ENCODE measurements around the gene FFAR3. TPM values are rescaled to one million over a fixed set of nuclear protein-coding genes. Genes with fewer than 3 reads are reported as not detected.

Gene FFAR3
- total and polyA plus RNA-seq, 2 of the 13 experiments (the other 11 are each of a cell fraction or from before 2014, with no cell fraction given), result not detected

GRCh38 chr19:35409191-35409590 lies 50.9 kb downstream of the FFAR3 start:
- Histone ChIP-seq H3K27ac (ENCODE audit: extremely low read length, insufficient read depth, low read length) (no peak overlapping the region), H3K27me3 (ENCODE audit: control insufficient read depth in 1 of 2, insufficient read depth in 2 of 2, low read length in 2 of 2) (peaks cover 1 to 23% of the 10 kb centered on the region in 2 experiments; a peak in 3 of 5 replicates), H3K4me3 (replicated peaks in 1 of 3; ENCODE audit: insufficient read depth in 1 of 3, low read depth in 2 of 3, low read length in 3 of 3) (no peak overlapping the region), H3K36me3 (replicated peaks in 1 of 2; ENCODE audit: control insufficient read depth in 1 of 2, insufficient read depth in 2 of 2, low read length in 2 of 2) (no peaks in the 10 kb centered on the region), H3K4me2 (ENCODE audit: low read depth, low read length) (no peak overlapping the region), H3K9me3 (ENCODE audit: low read length) (no peaks in the 10 kb centered on the region), H3K9ac (ENCODE audit: insufficient read depth, low read depth, low read length) (no peak overlapping the region), H3K79me2 (ENCODE audit: insufficient read depth, low read length) (no peaks in the 10 kb centered on the region), H2AFZ (ENCODE audit: low read length) (no peak overlapping the region), H4K20me1 (ENCODE audit: insufficient read depth, low read length) (no peaks in the 10 kb centered on the region), H3K4me1 (ENCODE audit: insufficient read depth, low read length) (peaks cover 15% of the 10 kb centered on the region)
- FAIRE-seq (no peak), DNase-seq (ENCODE audit: low spot score) (no peak), ATAC-seq (no peak)
- ChIA-PET CTCF (ENCODE audit: low intra/inter-chr PET ratio, low total read pairs) (no interaction called here), POLR2A (no interaction called here)
- no TSS peak for BruUV-seq (replicated peaks)
- WGBS (ENCODE audit: low lambda C conversion rate), result 54% methylated on average over 5 of the region's 5 CpGs
- in situ Hi-C loops (cut with HindIII; ENCODE audit: extremely low pct_ligation_motif_present, low pct_unique_long_range_greater_than_20kb), result no loop called here
- TF ChIP-seq NR2F6 (IDR thresholded peaks at IDR 0.05) (no peak), NR2F6 (CRISPR knock-in tag; IDR thresholded peaks at IDR 0.05) (no peak), UBTF (CRISPR knock-in tag; IDR thresholded peaks at IDR 0.05) (no peak), POGZ (CRISPR knock-in tag; IDR thresholded peaks at IDR 0.05) (no peak), ZNF619 (CRISPR knock-in tag; IDR thresholded peaks at IDR 0.05) (no peak), SAFB2 (CRISPR knock-in tag; IDR thresholded peaks at IDR 0.05; ENCODE audit: borderline replicate concordance, low read depth) (no peak), MLXIP (CRISPR knock-in tag; IDR thresholded peaks at IDR 0.05; ENCODE audit: borderline replicate concordance) (no peak)
- intact Hi-C loops (cut with micrococcal nuclease; ENCODE audit: unreplicated experiment), result no loop called here

Small RNA genes lying within 50 kb of the gene (microRNA-seq; reads per million reads assigned to microRNA genes)
- not detected for gene MIR5196

Other genes with a start within 250 kb of the FFAR3 start
- not detected in 2 replicates for gene FXYD3, start 242.6 kb upstream of the FFAR3 start, total RNA-seq (2016; rRNA removed; fragmentation: Illumina TruSeq; extraction: Trizol)
- 4.9 and 5.5 TPM in 2 replicates for gene FXYD3, start 242.6 kb upstream of the FFAR3 start, polyA plus RNA-seq (2011; rRNA removed)
- not detected in 2 replicates for gene LGI4, start 223.4 kb upstream of the FFAR3 start, total RNA-seq (2016; rRNA removed; fragmentation: Illumina TruSeq; extraction: Trizol)
- 2.8 and 4.2 TPM in 2 replicates for gene LGI4, start 223.4 kb upstream of the FFAR3 start, polyA plus RNA-seq (2011; rRNA removed)
- gene FXYD1, start 219.6 kb upstream of the FFAR3 start, total RNA-seq (2016; rRNA removed; fragmentation: Illumina TruSeq; extraction: Trizol), result not detected in 2 replicates
- gene FXYD1, start 219.6 kb upstream of the FFAR3 start, polyA plus RNA-seq (2011; rRNA removed), result 27.0 and 31.2 TPM in 2 replicates
- not detected in 2 replicates for gene FXYD7, start 215.2 kb upstream of the FFAR3 start, total RNA-seq (2016; rRNA removed; fragmentation: Illumina TruSeq; extraction: Trizol)
- gene FXYD7, start 215.2 kb upstream of the FFAR3 start, polyA plus RNA-seq (2011; rRNA removed), result 0.17 and 0.55 TPM in 2 replicates
- gene FXYD5, start 203.7 kb upstream of the FFAR3 start, total RNA-seq (2016; rRNA removed; fragmentation: Illumina TruSeq; extraction: Trizol), result not detected in 2 replicates
- 0.65 and 0.91 TPM in 2 replicates for gene FXYD5, start 203.7 kb upstream of the FFAR3 start, polyA plus RNA-seq (2011; rRNA removed)
- not detected in 2 replicates for gene FAM187B, start 129.7 kb upstream of the FFAR3 start, total RNA-seq (2016; rRNA removed; fragmentation: Illumina TruSeq; extraction: Trizol)
- not detected in 2 replicates for gene FAM187B, start 129.7 kb upstream of the FFAR3 start, polyA plus RNA-seq (2011; rRNA removed)
- 14.2 and 29.2 TPM in 2 replicates for gene LSR, start 109.5 kb upstream of the FFAR3 start, total RNA-seq (2016; rRNA removed; fragmentation: Illumina TruSeq; extraction: Trizol)
- 79.2 and 111 TPM in 2 replicates for gene LSR, start 109.5 kb upstream of the FFAR3 start, polyA plus RNA-seq (2011; rRNA removed)
- gene USF2, start 89.5 kb upstream of the FFAR3 start, total RNA-seq (2016; rRNA removed; fragmentation: Illumina TruSeq; extraction: Trizol), result 44.8 and 54.9 TPM in 2 replicates
- gene USF2, start 89.5 kb upstream of the FFAR3 start, polyA plus RNA-seq (2011; rRNA removed), result 94.9 and 106 TPM in 2 replicates
- gene HAMP, start 75.9 kb upstream of the FFAR3 start, total RNA-seq (2016; rRNA removed; fragmentation: Illumina TruSeq; extraction: Trizol), result 25.7 and 47.6 TPM in 2 replicates
- 36.1 and 73.0 TPM in 2 replicates for gene HAMP, start 75.9 kb upstream of the FFAR3 start, polyA plus RNA-seq (2011; rRNA removed)
- gene MAG, start 66.3 kb upstream of the FFAR3 start, total RNA-seq (2016; rRNA removed; fragmentation: Illumina TruSeq; extraction: Trizol), result 0.80 and 1.3 TPM in 2 replicates
- gene MAG, start 66.3 kb upstream of the FFAR3 start, polyA plus RNA-seq (2011; rRNA removed), result 0.17 and 0.20 TPM in 2 replicates
- gene CD22, start 29.3 kb upstream of the FFAR3 start, total RNA-seq (2016; rRNA removed; fragmentation: Illumina TruSeq; extraction: Trizol), result 0.49 and 0.71 TPM in 2 replicates
- gene CD22, start 29.3 kb upstream of the FFAR3 start, polyA plus RNA-seq (2011; rRNA removed), result 0.98 and 1.7 TPM in 2 replicates
- gene FFAR1, start 10.6 kb upstream of the FFAR3 start, total RNA-seq (2016; rRNA removed; fragmentation: Illumina TruSeq; extraction: Trizol), result not detected in 2 replicates
- gene FFAR1, start 10.6 kb upstream of the FFAR3 start, polyA plus RNA-seq (2011; rRNA removed), result not detected in 2 replicates
- not detected in 2 replicates for gene GPR42, start 12.6 kb downstream of the FFAR3 start, total RNA-seq (2016; rRNA removed; fragmentation: Illumina TruSeq; extraction: Trizol)
- not detected in 2 replicates for gene GPR42, start 12.6 kb downstream of the FFAR3 start, polyA plus RNA-seq (2011; rRNA removed)
- not detected in 2 replicates for gene FFAR2, start 89.8 kb downstream of the FFAR3 start, total RNA-seq (2016; rRNA removed; fragmentation: Illumina TruSeq; extraction: Trizol)
- gene FFAR2, start 89.8 kb downstream of the FFAR3 start, polyA plus RNA-seq (2011; rRNA removed), result 0.12 and 0.30 TPM in 2 replicates
- gene KRTDAP, start 132.0 kb downstream of the FFAR3 start, total RNA-seq (2016; rRNA removed; fragmentation: Illumina TruSeq; extraction: Trizol), result 0.86 TPM in 1 of 2 replicates, not detected in the other
- gene KRTDAP, start 132.0 kb downstream of the FFAR3 start, polyA plus RNA-seq (2011; rRNA removed), result 0.67 and 1.5 TPM in 2 replicates
- 57.0 and 57.1 TPM in 2 replicates for gene DMKN, start 155.2 kb downstream of the FFAR3 start, total RNA-seq (2016; rRNA removed; fragmentation: Illumina TruSeq; extraction: Trizol)
- 50.8 and 71.8 TPM in 2 replicates for gene DMKN, start 155.2 kb downstream of the FFAR3 start, polyA plus RNA-seq (2011; rRNA removed)
- not detected in 2 replicates for gene SBSN, start 169.9 kb downstream of the FFAR3 start, total RNA-seq (2016; rRNA removed; fragmentation: Illumina TruSeq; extraction: Trizol)
- gene SBSN, start 169.9 kb downstream of the FFAR3 start, polyA plus RNA-seq (2011; rRNA removed), result not detected in 2 replicates
- gene GAPDHS, start 175.0 kb downstream of the FFAR3 start, total RNA-seq (2016; rRNA removed; fragmentation: Illumina TruSeq; extraction: Trizol), result not detected in 2 replicates
- 0.09 TPM in 1 of 2 replicates, not detected in the other for gene GAPDHS, start 175.0 kb downstream of the FFAR3 start, polyA plus RNA-seq (2011; rRNA removed)
- 85.8 and 141 TPM in 2 replicates for gene TMEM147, start 187.2 kb downstream of the FFAR3 start, total RNA-seq (2016; rRNA removed; fragmentation: Illumina TruSeq; extraction: Trizol)
- 176 and 188 TPM in 2 replicates for gene TMEM147, start 187.2 kb downstream of the FFAR3 start, polyA plus RNA-seq (2011; rRNA removed)
- 0.11 TPM in 1 of 2 replicates, not detected in the other for gene ATP4A, start 205.2 kb downstream of the FFAR3 start, total RNA-seq (2016; rRNA removed; fragmentation: Illumina TruSeq; extraction: Trizol)
- gene ATP4A, start 205.2 kb downstream of the FFAR3 start, polyA plus RNA-seq (2011; rRNA removed), result 0.08 and 0.09 TPM in 2 replicates
- not detected in 2 replicates for gene PMIS2, start 227.7 kb downstream of the FFAR3 start, total RNA-seq (2016; rRNA removed; fragmentation: Illumina TruSeq; extraction: Trizol)
- gene PMIS2, start 227.7 kb downstream of the FFAR3 start, polyA plus RNA-seq (2011; rRNA removed), result not detected in 2 replicates